ENCODE results near the gene PDE6G.
A peak's percentile ranks its signal among the peaks of the same experiment; 100 is the strongest.

PDE6G gene

DNA sequence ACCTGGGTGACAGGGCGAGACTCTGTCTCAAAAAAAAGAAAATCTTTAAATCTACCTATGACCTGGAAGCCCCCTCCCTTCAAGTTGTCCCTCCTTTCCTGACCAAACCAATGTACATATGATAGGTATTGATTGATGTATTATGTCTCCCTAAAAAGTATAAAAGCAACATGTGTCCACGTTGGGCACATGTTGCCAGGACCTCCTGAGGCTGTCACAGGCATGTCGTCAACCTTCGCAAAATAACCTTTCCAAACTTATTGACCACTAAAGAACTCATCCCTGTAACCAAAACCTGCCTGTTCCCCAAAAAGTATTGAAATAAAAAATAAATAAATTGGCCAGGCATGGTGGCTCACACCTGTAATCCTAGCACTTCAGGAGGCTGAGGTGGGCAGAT lies 5.7 kb upstream of the PDE6G start:
- no peak for DNase-seq (ENCODE audit: low read depth in 2 of 2)

DNA sequence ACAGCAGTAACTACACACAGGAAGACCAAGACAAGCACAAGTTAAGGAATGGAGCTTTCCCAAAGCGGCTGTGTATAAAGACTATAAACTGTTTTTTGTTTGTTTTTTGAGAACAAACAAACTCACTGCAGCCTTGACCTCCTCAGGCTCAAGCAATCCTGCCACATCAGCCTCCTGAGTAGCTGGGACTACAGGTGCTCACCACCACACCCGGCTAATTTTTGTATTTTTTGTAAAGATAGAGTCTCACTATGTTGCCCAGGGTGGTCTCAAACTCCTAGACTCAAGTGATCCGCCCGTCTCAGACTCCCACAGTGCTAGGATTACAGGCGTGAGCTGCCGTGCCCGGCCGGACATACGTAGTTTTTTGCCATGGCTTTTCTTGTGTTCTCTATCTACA lies 4.1 kb upstream of the PDE6G start:
- DNase-seq (ENCODE audit: low read depth in 2 of 2), result no peak

DNA sequence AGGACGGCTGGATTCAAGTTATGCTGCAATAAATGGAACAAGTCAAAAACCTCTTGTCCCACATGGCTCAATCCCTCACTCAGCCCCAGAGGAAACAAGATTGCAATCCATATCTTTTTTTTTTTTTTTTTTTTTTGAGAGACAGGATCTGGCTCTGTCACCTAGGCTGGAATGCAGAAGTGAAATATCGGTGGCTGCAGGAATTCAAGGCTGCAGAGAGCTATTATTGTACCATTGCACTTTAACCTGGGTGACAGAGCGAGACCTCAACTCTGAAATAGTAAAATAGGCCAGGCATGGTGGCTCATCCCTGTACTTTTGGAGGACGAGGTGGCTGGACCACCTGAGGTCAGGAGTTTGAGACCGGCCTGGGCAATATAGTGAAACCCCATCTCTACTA lies 2.7 kb upstream of the PDE6G start:
- no peak for DNase-seq (ENCODE audit: low read depth in 2 of 2)

DNA sequence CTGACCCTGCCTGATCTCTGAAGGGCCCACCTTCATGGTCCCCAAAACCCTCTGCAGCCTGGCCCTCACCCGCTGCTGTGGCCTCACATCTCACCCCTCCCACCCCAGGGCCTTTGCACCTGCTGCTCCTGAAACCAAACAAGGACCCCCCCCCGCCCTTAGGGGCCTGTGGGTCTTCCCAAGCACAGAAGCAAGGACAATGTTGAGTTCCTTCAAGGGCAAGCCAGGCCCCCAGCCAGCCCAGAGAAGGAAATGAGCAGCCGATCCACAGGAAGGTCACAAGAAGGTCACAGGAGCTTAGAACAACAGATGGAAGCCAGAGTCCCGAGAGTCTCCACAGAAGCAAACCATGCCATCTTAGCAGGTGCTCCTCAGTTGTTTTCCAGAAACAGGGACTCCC lies 493 bp upstream of the PDE6G start:
- no peak for DNase-seq (ENCODE audit: low read depth in 2 of 2)

DNA sequence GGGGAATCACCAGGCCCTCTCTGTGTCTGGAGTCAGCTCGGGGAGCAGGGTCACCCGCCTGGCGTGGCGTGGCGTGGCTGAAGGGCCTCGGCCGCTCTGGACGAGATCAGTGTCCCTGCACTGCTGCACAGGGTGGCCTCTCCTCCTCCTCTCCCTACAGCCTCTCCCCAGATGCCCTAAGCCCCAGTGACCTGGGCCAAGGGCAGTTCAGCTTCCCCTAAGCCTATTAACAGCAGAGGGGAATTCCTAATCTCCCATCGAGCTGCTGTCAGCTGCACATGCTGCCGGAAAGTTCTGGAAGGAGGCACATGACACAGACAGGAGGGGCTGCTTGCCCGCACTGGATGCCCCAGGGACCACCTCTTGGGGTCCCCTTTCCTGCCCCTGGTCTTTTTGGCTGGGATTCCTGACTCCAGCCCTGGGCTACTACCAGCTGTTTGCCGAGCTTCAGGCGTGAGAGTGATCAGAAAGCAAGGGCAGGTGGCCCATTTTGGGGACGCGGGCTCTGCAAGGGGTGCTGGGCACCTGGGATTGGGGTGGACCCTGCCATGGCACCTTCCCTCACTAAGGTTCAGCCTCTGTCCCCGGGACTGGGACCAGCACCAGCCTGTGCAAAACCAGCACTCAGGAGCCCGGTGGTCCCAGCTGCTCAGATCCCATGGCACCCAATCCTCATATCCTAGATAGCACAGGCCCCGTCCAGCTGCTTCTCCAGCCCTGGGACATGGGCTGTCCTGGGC lies 794 bp downstream of the PDE6G start:
- no peak for DNase-seq (ENCODE audit: low read depth in 2 of 2)

DNA sequence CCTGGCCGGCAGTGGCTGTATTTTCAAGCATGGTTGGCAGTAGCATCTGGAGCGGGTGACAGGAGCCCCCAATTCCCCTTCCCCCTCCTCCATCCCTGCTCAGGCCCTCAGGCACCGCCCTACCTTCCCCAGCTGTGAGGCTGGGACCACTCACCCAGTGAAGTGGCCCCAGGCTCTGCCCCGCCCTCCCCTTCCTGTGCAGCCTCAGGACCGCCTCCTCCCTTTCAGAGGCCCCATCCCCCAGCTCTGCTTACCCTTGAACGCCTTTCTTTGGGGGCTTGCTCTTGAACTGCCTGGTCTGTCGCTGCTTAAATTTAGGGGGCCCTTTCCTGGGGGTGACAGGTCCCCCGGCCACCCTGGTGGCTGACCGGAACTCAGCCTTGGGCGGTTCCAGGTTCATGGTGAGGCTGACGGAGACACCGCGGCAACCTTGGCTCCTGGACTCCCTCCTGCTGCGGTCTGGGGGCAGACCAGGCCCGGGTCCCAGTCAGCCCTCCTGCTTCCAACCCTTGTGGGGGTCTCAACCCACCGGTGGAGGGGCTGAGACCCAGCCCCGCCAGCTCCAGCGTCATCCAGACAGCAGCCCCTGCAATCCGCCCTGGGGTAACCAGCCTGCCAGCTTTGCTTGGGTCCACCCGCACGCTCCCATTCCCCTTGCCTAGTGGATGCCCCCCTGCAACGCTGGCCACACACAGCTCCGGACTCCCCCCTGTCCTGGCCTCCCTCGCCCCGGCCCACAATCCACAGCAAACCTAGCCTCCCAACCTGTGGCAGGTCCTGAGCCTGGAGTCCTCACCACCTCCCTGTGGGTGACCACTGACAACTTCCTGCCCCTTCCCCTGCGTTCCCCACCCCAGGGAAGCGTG lies 3.2 kb downstream of the PDE6G start:
- DNase-seq (ENCODE audit: low read depth in 2 of 2), result no peak

DNA sequence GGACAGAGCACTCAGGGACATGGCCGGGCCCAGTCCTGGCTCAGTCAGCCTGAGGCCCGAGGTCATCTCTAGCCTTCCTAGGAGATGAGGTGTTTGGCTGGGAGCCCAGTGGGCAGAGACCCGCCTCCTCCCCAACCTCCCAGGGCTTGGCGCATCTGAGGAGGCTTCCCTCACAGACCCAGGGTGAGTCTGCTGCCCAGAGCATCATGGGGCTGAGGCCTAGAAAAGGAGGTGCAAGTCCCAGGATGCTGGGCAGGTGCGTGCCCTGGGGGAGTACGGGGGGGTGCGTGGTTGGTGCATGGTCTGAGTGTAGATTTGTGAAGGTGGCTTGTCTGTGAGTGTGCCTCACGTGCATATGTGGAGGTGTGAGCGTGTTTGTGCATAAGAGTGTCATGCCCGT lies 4.7 kb downstream of the PDE6G start:
- DNase-seq (ENCODE audit: low read depth in 2 of 2), result no peak

DNA sequence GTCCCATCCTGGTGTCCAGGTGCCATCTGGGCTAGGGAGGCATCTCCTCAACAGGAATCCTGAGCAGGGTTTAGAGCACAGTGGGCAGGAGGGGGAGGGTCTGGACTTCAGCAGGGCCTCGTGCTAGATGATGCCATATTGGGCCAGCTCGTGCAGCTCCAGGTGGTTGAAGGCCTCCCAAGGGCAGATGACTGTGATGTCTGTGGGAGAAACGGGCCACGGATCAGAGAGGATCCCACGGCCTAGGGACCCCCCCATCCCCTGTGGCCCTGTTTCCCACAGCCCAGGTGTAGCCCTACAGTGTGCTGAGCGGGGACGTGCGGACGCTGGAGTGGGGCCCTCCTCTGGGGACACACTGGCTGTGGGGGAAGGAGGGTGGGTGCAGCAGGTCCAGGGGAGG lies 5.4 kb downstream of the PDE6G start:
- no peak for DNase-seq (ENCODE audit: low read depth in 2 of 2)

DNA sequence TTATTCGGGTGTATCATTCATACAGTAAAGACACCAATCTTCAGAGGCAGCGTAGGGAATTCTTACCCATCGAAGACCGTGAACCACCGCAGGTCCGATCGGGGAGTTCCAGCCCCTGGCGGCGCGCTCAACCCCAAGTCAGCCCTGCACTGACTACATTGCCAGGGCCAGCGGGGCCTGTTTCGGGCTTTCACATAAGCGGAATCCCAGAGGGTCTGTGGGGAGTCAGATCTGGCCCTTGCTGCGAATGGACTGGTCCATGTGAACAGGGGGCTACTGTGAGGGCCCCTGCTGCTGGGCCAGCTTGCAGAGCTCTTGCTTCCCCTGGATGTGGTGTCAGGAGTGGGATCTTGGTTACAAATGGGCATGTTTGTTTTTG lies 7.6 kb downstream of the PDE6G start:
- no peak for DNase-seq (ENCODE audit: low read depth in 2 of 2)

DNA sequence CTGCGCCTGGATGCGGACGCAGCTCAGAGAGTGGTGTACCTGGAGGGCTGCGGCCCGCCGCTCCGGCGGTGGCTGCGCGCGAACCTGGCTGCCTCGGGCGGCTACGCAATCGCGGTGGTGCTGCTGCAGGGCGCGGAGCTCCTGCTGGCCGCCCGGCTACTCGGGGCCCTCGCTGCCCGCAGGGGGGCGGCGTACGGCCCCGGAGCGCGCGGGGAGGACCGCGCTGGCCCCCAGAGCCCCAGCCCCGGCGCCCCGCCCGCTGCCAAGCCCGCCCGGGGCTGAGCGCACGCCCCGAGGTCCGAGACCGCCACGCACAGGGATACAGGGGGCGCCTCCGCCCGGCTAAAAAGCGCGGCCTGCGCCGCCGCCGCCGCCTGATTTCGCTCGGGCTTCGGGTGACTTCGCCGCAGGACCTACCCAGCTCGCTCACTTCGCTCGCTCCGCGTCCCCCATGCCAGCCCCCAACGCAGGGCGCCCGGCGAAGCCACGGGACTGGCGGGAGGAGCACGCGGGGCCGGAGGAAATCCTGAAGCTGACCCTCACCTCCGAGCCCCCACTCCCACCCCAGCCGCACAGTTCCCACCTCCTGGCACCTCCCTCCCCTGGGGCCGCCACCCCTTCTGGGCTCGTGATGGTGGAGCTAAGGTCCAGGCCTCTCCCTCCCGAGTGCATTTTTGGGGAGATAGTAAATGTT lies 8.2 kb downstream of the PDE6G start:
- DNase-seq (ENCODE audit: low read depth in 2 of 2), result no peak

DNA sequence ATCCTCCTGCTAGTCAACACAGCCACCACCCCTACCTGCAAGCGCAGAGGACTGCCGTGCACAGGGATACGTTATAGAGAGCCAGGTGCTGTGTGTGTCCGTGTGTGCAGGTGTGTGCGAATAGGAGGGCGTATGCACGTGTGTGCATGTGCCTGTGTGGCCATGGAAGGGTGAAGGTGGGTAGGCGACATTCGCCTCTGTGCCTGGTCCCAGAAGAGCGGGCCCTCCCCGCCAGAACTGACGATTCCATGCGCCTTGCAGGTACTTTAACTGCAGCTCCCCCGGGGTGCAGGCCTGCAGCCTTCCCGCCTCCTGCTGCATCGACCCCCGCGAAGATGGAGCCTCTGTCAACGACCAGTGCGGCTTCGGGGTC lies 8.7 kb downstream of the PDE6G start:
- no peak for DNase-seq (ENCODE audit: low read depth in 2 of 2)

DNA sequence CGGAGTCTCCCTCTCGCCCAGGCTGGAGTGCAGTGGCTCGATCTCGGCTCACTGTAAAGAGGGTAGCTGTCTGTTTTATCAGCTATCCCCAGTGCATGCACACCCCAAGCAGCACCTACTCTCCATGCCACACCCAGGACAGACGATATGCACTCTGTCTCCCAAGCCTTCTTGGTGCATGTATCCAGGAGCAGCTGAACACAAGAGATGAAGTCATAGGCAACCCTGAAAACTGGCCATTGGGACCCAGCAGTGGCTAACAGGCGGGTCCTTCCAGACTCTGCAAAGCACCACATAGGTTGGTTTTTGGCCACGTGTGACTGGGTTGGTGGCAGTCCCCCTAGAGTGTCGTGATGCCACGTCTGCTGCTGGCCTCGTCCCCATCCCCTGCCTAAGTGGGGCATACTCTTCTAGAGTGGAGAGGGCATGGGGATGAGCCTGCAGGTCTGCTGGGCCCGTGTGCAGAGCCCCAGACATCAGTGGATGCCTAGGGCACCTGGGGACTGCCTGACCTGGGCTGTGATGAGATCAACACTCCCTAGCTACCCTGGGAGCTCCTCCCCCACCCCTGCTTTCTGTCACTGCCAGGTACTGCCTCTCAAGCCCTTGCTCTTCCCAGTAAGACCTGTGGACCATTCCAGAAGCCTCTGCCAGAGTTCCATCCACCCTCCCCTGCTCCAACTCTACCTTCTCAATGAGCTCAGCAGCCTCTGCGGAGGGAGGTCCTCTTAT lies 9.3 kb downstream of the PDE6G start:
- DNase-seq (ENCODE audit: low read depth in 2 of 2), result no peak

DNA sequence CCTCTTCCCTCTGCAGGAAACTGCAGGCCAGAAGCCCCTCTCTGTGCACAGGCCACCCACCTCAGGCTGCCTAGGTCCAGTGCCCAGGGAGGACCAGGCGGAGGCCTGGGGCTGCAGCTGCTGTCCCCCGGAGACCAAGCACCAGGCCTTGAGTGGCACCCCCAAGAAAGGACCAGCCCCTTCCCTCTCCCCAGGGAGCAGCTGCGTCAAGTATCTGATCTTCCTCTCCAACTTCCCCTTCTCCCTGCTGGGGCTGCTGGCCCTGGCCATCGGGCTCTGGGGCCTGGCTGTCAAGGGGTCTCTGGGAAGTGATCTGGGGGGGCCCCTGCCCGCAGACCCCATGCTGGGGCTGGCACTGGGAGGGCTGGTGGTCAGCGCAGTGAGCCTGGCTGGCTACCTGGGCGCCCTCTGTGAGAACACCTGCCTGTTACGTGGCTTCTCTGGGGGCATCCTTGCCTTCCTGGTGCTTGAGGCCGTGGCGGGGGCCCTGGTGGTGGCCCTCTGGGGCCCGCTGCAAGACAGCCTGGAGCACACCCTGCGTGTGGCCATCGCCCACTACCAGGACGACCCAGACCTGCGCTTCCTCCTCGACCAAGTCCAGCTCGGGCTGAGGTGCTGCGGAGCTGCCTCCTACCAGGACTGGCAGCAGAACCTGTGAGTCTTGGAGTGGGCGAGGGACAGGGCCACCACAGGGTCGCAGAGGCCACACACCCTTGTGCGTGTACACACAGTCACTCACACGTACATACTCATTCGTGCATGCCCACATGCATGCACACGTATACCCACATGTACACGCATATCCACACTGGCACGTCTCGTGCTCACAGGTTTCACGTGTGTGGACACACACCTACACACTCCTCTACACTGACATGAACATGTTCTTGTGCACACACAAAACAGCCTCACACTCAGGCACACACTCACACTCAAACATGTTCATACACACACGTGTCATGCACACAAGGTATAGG lies 11.1 kb downstream of the PDE6G start:
- no peak for DNase-seq (ENCODE audit: low read depth in 2 of 2)

DNA sequence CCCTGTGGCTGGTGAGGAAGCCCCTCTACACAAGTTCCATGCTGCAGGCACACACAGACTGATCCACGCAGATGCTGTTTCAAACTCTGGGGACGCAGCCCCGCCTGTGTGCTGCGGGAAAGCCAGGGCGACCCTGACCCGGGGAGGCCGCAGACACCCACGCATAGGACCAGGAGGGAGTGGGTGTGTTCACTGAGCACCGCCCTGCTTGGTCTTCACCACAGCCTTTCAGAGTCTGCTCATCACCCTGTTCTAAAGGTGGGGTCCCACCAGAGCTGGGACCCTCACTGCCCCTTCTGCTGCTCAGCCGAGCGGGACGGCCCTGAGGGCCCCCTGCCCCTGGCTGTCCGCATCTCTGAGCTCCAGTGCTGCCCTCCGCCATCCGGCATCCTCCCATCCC lies 11.8 kb downstream of the PDE6G start:
- DNase-seq (ENCODE audit: low read depth in 2 of 2), result no peak

DNA sequence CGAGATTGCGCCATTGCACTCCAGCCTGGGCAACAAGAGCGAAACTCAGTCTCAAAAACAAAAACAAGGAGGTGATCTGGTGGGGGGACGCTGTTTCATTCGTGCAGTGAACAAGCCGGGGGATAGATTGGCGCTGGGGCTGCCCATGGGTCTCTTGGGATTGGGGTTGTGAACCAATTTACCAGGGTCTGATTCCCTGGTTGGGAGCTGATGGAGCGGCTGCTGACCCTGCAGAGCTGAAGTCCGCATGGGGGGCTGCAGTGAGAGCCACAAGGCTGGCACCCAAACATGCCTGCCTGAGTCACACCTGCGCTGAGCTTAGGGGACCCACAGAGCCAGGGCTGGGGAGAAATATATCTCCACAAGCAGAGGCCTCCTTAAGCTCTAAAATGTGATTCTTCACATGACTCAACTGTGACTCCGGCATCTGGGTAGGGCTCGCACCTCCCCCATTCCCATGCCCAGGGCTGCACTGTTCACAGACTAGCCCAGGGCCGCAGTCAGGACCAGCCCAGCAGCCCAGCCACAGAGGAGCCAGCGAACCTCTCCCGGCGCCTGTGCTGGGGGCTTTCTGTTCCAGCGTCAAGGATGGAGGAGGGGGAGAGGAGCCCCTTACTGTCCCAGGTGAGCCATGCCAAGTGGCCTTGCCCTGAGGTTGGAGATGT lies 14.4 kb downstream of the PDE6G start:
- DNase-seq (ENCODE audit: low read depth in 2 of 2), result no peak

DNA sequence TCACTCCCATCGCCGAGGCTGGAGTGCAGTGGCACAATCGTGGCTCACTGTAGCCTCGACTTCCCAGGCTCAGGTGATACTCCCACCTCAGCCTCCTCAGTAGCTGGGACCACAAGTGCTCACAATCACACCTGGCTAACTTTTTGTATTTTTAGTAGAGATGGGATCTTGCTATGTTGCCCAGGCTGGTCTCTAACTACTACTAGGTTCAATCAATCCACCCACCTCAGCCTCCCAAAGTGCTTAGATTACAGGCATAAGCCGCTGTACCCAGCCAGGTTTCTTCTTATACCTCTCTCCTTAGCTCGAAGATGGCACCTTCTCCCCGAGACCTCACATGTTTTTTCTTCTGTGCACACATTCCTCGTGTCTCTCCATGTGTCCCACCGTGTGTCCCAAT lies 16.3 kb downstream of the PDE6G start:
- DNase-seq (ENCODE audit: low read depth in 2 of 2), result no peak

DNA sequence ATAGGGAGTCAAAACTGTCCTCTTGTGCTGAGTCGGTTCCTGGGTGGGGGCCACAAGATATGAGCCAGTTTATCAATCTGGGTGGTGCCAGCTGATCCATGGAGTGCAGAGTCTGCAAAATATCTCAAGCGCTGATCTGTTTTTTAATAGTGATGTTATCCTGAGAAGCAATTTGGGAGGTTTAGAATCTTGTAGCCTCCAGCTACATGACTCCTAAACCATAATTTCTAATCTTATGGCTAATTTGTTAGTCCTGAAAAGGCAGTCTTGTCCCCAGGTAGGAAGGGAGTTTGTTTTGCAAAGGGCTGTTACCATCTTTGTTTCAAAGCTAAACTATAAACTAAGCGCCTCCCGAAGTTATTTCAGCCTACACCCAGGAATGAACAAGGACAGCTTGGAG lies 17.7 kb downstream of the PDE6G start:
- DNase-seq (ENCODE audit: low read depth in 2 of 2), result no peak

DNA sequence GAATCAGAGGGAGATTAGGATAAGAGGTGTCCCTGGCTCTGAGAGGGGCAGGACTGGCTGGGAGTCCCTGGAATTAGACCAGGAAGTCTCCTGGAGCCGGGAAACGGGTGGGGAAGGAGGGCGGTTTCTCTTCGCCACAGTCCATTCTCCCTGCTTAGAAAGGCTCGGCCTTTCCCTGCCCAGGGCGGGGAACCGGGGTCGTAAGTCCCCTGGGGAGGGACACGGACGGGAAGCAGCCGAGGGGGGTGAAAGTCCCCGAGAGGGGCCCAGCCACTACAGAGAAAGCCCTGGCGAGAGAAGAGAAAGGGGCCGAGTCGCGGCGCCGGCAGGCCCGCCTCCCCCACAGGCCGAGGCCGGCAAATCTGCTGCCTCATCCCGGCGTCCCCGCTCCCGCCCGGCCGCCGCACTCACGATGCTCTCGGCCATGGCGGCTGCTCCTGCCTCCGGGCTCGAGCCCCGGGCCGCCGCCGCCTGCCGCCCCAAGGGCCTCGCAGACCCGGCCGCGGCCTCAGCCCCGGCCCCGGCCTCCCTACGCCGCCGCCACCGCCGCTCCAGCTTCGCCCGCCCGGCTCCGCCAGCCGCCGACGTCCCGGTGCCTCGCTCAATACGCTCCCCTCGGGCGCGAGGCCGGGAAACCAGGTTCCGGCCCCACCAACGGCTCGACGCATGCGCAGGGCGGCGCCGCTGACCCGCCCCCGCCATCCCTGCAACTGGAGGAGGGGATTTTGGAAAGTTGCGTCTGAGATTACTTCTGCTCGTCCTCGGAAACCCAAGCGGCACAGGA lies 19.6 kb downstream of the PDE6G start, which contains the start of the genes NPLOC4 and TSPAN10:
Gene NPLOC4, minus strand, starts transcription at position 608 of the 784 bp plus-strand sequence. Its CDS starts 182 bp downstream, at position 426.
Gene TSPAN10, plus strand, starts transcription at position 692 of the 784 bp plus-strand sequence. CDS start 5,217 bp downstream, outside the sequence.
- peak; percentile 79 to 81 for DNase-seq (ENCODE audit: low read depth in 2 of 2)

DNA sequence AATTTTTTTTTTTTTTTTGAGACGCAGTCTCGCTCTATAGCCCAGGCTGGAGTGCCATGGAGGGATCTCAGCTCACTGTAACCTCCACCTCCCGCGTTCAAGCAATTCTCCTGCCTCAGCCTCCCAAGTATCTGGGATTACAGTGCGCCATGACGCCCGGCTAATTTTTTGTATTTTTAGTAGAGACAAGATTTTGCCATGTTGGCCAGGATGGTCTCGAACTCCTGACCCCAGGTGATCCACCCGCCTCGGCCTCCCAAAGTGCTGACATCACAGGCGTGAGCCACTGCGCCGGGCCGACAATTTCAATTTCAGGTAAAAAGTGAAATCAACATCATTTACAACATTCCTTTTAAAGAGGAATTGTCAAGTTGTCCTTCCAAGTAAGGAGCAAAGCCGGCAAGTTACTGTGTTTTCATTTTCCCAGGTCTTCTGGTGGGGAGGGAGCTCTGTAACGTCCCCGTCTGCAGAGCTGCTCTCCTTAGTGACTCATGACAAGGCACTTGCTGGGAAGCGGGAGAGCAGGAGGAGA lies 20.3 kb downstream of the PDE6G start:
- no peak for DNase-seq (ENCODE audit: low read depth in 2 of 2)
